ENCODE measurements around the gene ADARB2.

The ADARB2 gene

GRCh38 chr10:1531883-1532597 lies 205.3 kb downstream of the ADARB2 start:
- DNase-seq (ENCODE audit: low read depth in 1 of 2, low spot score in 1 of 2), result no peak

- no peak for DNase-seq (ENCODE audit: low read depth in 1 of 2, low spot score in 1 of 2)
These were observed 206.3 kb downstream of the ADARB2 start for GRCh38 chr10:1530871-1531517.

- no peak for DNase-seq (ENCODE audit: low read depth in 1 of 2, low spot score in 1 of 2)
These were observed 207.4 kb downstream of the ADARB2 start for GRCh38 chr10:1529806-1530413.

- no peak for DNase-seq (ENCODE audit: low read depth in 1 of 2, low spot score in 1 of 2)
These were observed 209.4 kb downstream of the ADARB2 start for GRCh38 chr10:1527951-1528350.

- DNase-seq (ENCODE audit: low read depth in 1 of 2, low spot score in 1 of 2), result no peak
These were observed 210.8 kb downstream of the ADARB2 start for GRCh38 chr10:1526436-1527055.

GRCh38 chr10:1525354-1526162 lies 211.8 kb downstream of the ADARB2 start:
- DNase-seq (ENCODE audit: low read depth in 1 of 2, low spot score in 1 of 2), result no peak

- no peak for DNase-seq (ENCODE audit: low read depth in 1 of 2, low spot score in 1 of 2)
These were observed 212.8 kb downstream of the ADARB2 start for GRCh38 chr10:1524540-1524939.

GRCh38 chr10:1523221-1523620 lies 214.1 kb downstream of the ADARB2 start:
- DNase-seq (ENCODE audit: low read depth in 1 of 2, low spot score in 1 of 2), result no peak

GRCh38 chr10:1522237-1522636 lies 215.1 kb downstream of the ADARB2 start:
- no peak for DNase-seq (ENCODE audit: low read depth in 1 of 2, low spot score in 1 of 2)

- DNase-seq (ENCODE audit: low read depth in 1 of 2, low spot score in 1 of 2), result no peak
These were observed 215.6 kb downstream of the ADARB2 start for GRCh38 chr10:1521741-1522140.

- DNase-seq (ENCODE audit: low read depth in 1 of 2, low spot score in 1 of 2), result no peak
These were observed 216.3 kb downstream of the ADARB2 start for GRCh38 chr10:1520909-1521565.

GRCh38 chr10:1519391-1519790 lies 217.9 kb downstream of the ADARB2 start:
- DNase-seq (ENCODE audit: low read depth in 1 of 2, low spot score in 1 of 2), result no peak

GRCh38 chr10:1517684-1518083 lies 219.6 kb downstream of the ADARB2 start:
- DNase-seq (ENCODE audit: low read depth in 1 of 2, low spot score in 1 of 2), result no peak

- DNase-seq (ENCODE audit: low read depth in 1 of 2, low spot score in 1 of 2), result no peak
These were observed 220.7 kb downstream of the ADARB2 start for GRCh38 chr10:1516492-1517165.

- no peak for DNase-seq (ENCODE audit: low read depth in 1 of 2, low spot score in 1 of 2)
These were observed 221.4 kb downstream of the ADARB2 start for GRCh38 chr10:1515780-1516491.

GRCh38 chr10:1515121-1515779 lies 222.1 kb downstream of the ADARB2 start:
- no peak for DNase-seq (ENCODE audit: low read depth in 1 of 2, low spot score in 1 of 2)

- DNase-seq (ENCODE audit: low read depth in 1 of 2, low spot score in 1 of 2), result no peak
These were observed 222.6 kb downstream of the ADARB2 start for GRCh38 chr10:1514681-1515080.

GRCh38 chr10:1513221-1513620 lies 224.1 kb downstream of the ADARB2 start:
- no peak for DNase-seq (ENCODE audit: low read depth in 1 of 2, low spot score in 1 of 2)

GRCh38 chr10:1509011-1509530 lies 228.3 kb downstream of the ADARB2 start:
- DNase-seq (ENCODE audit: low read depth in 1 of 2, low spot score in 1 of 2), result no peak

Measured in activated CD4-positive, alpha-beta T cell treated with anti-CD3 and anti-CD28 coated beads, Interleukin-2, amount 50 U/mL, for 24 hours (primary cell).